ENCODE results near the gene BCAM.
"Not testable (repeated sequence)": the region's sequence is repeated elsewhere in the genome, so short reads cannot be mapped to it uniquely, and the experiment has no call there.

Gene BCAM

DNA sequence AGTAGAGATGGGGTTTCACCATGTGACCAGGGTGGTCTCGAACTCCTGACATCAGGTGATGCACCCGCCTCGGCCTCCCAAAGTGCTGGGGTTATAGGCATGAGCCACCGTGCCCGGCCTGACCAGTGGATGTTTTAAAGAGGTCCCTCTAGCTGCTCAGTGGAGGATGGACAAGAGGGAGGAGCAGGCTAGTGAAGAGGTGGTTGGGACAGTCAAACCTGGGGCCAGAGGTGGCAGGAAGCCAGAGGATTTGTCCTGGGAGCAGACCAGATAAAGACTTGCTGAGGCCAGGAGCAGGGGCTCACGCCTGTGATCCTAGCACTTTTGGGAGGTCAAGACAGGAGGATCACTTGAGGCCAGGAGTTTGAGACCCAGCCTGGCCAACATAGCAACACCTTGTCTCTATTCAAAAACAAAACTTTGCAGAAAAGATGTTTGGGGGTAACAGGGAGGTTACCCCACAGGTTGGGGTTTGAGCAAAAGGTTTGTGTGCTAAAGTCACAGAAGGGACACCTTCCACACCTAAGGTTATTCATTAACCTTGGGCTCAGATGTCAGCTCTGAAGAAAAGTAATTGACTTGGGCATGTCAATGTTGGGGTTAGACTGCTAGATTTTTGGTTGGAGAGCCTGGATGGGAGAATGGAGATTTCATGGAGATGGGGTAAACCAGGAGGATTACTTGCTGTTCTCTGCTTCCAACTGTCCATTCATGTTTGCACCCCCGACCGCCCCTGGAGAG lies 9.0 kb downstream of the BCAM start:
- no peak for DNase-seq (ENCODE audit: low read depth)

DNA sequence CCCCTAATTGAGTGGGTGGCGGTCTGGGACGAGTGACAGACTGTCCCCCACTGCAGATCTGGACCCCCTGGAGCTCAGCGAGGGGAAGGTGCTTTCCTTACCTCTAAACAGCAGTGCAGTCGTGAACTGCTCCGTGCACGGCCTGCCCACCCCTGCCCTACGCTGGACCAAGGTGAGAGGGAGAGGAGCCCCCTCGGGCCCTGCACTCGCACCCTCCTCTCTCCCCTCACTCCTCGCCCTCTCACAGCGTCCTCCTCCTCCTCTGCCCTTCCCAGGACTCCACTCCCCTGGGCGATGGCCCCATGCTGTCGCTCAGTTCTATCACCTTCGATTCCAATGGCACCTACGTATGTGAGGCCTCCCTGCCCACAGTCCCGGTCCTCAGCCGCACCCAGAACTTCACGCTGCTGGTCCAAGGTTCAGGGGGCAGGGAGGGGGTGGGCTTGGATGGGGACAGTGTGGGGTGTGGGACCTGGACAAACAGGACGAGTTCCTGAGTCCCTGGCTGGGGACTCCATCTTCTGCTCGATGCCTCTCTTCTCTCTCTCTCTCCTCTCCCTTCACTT lies 9.6 kb downstream of the BCAM start:
- DNase-seq (ENCODE audit: low read depth) = no peak

DNA sequence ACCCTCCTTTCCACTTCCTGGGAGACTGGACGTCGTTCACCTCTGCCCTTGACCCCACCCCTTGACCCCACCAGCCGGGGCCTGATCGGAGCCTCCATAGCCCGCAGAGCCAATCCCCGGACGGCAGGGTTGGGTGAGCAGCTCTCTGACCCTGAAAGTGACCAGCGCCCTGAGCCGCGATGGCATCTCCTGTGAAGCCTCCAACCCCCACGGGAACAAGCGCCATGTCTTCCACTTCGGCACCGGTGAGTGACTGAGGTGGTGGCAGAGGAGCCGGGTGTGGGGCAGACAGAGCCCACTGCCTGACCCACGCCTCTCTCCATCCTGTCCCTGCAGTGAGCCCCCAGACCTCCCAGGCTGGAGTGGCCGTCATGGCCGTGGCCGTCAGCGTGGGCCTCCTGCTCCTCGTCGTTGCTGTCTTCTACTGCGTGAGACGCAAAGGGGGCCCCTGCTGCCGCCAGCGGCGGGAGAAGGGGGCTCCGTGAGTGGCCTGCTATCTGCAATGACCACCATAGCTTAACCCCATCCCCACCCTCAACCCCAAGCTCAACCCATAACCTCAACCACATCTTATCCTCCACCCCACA lies 10.4 kb downstream of the BCAM start:
- DNase-seq (ENCODE audit: low read depth) = no peak

- no peak for DNase-seq (ENCODE audit: low read depth)
Observed at GRCh38 chr19:44820648-44821609, 12.0 kb downstream of the BCAM start.

GRCh38 chr19:44822177-44822576 lies 13.3 kb downstream of the BCAM start:
- no peak for DNase-seq (ENCODE audit: low read depth)

DNA sequence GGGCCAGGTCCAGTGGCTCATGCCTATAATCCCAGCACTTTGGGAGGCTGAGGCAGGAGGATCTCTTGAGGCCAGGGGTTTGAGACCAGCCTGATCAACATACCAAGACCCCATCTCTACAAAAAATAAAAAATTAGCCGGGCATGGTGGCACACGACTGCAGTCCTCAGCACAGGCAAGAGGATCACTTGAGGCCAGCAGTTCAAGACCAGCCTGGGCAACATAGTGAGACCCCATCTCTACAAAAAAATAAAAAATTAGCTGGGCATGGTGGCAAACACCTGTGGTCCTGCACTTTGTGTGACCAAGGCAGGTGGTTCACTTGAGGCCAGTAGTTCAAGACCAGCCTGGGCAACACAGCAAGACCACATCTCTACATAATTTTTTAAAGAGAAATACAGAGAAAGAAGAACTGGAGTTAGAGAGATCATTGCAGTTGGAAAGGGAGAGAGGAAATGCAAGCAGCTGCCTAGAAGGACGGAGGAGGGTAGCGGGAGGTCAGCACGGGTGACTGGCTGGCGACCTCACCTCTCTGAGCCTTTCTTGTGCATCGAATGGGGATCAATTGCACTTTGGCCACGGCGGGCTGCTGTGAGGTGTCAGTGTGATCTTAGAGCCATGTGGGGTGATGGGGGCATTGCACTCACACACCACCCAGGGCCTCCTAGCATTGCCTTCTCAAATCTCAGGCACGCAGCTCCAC lies 13.9 kb downstream of the BCAM start:
- DNase-seq (ENCODE audit: low read depth) = no peak

GRCh38 chr19:44823373-44823698 lies 14.4 kb downstream of the BCAM start:
- no peak for DNase-seq (ENCODE audit: low read depth)

- no peak for DNase-seq (ENCODE audit: low read depth)
Observed at GRCh38 chr19:44824761-44825160, 15.9 kb downstream of the BCAM start.

GRCh38 chr19:44832875-44833274 lies 24.0 kb downstream of the BCAM start:
- not testable (repeated sequence) for DNase-seq (ENCODE audit: low read depth)

- DNase-seq (ENCODE audit: low read depth) = not testable (repeated sequence)
Observed at GRCh38 chr19:44834399-44834798, 25.5 kb downstream of the BCAM start.

GRCh38 chr19:44839276-44839675 lies 30.4 kb downstream of the BCAM start:
- DNase-seq (ENCODE audit: low read depth) = no peak

GRCh38 chr19:44840811-44841210 lies 31.9 kb downstream of the BCAM start:
- DNase-seq (ENCODE audit: low read depth) = no peak

DNA sequence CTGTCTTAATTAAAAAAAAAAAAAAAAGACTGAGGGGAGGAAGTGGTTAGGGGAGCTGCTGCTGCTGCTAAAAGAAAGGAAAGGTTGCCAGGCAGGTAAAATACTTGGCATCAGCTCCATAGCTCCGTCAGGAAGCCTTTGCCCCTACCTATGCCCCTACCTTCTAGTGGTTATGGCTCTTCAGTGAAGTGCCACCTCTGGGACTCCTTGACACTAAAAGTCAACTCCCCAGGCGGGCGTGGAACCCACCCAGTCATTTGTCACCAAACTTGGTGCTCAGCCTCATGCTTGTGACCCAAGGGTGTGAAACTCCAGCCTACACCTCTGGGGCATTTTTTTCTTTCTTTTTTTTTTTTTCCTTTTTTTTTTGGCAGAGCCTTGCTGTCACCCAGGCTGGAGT lies 32.3 kb downstream of the BCAM start:
- DNase-seq (ENCODE audit: low read depth) = no peak

DNA sequence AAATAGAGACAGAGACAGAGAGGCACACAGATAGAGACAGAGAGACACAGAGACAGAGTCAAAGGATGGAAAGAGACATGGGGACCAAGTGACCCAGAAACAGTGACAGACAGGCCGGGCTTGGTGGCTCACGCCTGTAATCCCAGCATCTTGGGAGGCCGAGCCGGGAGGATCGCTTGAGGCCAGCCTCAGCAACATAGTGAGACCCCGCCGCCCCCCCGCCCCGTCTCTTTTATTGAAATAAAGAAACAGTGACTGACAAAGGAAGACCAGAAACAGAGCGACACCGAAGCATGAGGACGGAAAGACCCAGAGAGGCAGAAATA lies 36.3 kb downstream of the BCAM start:
- no peak for DNase-seq (ENCODE audit: low read depth)

DNA sequence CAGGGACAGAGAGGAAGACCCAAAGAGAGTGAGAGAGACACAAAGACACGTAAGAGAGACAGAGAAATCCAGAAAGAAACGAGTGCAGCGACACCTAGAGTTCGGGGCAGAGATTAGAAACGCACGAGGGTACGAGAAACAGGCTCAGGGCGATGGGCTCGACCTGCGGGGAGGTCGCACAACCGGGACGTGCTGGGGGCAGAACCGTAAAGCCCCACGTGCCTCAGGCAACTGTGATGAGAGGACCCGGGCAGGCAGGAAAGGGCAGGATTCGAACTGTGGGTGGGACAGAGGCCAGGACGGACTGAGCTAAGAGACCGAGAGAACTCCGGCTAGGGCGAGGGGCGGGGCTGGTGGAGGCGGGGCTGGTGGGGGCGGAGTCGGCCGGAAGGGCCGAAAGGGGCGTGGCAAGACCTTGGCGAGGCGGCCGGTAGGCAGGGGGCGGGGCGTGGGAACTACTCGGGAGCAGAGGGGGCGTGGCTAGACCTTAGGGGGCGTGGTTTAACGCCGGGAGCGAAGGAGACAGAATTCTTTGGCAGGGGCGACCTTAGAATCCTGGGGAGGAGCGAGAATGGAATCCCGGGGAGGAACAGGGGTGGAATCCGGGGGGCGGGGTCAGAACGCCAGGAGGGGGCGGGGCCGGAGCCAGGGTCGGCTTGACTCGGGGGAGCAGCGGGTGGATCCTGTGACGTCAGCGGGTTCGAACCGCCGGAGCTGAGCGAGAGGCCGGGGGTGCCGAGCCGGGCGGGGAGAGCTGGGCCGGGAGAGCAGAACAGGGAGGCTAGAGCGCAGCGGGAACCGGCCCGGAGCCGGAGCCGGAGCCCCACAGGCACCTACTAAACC lies 36.9 kb downstream of the BCAM start, which contains the start of gene NECTIN2:
Gene NECTIN2 (plus strand): TSS at position 686 of the 843 bp plus-strand sequence. CDS start 229 bp downstream, outside the sequence.
- DNase-seq (ENCODE audit: low read depth) = peak; percentile 78

- DNase-seq (ENCODE audit: low read depth) = no peak
Observed at GRCh38 chr19:44846455-44847143, 37.7 kb downstream of the BCAM start.

DNA sequence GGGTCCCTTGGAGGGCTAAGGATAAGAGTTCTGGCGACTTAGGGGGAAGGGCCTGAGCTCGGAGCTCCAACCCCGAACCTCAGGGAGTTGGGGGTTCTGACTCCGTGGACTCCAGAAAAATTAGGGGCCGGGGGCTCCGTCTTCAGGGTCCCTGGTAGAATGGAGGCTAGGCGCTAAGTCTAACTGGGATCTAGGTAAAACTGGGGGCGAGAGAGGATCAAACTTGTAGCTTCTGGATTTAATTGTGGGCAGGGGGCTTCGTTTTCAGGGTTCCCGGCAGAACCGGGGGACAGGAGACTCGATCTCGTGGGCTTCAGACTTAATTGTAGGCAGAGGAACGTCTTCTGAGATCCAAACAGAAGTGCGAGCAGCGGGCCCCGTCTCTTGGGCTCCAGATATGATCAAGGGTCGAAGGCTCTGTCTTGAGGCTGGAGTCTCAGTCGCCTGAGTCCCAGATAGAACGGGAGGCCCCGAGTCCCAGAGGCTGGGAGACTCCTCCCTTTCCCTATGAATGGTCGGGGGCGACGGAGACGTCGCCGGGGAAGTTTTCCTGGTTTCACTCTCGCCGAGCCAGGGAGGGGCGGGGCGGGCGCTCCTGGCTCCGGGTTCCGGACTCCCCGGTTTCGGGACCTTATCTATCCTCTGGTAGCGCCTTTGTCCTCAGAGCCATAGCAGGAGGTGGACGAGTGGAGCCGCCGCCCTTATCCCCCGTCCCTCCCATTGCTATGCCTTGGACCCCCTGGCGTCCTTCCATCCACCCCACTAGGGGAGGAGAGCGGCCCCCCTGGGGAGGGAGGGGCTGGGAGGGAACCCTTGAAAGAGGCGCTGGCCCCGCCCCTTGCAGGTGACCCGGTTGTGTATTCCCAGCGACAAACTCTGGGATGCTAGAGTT lies 38.5 kb downstream of the BCAM start:
- DNase-seq (ENCODE audit: low read depth) = no peak

DNA sequence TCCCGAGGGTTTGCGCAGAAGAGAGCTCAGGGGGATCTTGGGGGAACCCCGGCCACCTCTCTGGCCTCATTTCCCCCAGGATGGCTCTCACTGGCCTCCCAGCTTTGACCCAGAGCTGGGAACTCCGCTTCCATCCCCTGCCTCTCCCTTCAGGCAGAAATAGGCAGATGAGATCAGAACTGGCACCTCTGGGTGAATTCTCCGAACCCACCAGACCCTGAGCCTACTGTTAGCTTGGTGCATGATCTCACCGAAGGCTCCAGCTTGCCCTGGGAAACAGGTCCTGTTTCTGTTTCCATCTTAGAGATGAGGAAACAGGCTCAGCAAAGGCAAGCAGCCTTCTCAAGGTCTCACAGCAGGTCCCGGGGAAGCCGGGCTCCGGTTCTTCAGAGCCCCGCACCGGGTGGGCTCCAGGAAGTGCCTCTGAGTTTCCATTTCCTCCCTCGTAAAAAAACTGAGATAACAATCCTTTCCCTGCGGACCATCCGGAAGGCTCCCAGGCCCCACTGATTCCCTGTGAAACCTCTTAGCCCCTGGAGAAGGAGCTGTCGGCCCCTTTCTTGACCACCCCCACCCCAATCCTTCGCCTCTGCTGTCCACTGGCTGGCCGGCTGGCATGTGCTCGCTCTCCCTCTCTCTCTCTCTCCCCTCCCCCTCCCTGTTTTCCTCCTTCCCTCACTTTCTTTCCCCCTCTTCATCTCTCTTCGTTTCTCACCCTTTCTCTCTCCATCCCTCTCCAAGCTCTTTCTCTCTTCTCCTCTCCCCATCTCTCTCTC lies 39.3 kb downstream of the BCAM start:
- no peak for DNase-seq (ENCODE audit: low read depth)

Data from activated T-cell treated with anti-CD3 and anti-CD28 coated beads for 24 hours (primary cell).